Neural cell (in vitro differentiated cells): ENCODE data around the gene IPMK.

Experiments
- EP300 ChIP-seq: fragments of 450-650 bp; conservative IDR thresholded peaks from 2 replicates; pipeline ENCODE4 v1.6.1; 2014; ENCODE audit warnings: antibody characterized with exemption, mild to moderate bottlenecking, moderate library complexity; ENCODE audit not compliant: poor library complexity, severe bottlenecking
- EZH2 ChIP-seq: fragments of 200-600, 300-800 bp; shearing (Covaris generic), sonication (generic); IDR thresholded peaks from 2 replicates; pipeline ENCODE4 v1.6.1; 2014; ENCODE audit warnings: antibody characterized with exemption, low read length, borderline replicate concordance, mild to moderate bottlenecking; ENCODE audit not compliant: insufficient read depth, poor library complexity, severe bottlenecking
- MXI1 ChIP-seq: fragments of 450-650 bp; conservative IDR thresholded peaks from 2 replicates; pipeline ENCODE4 v1.6.1; 2014; ENCODE audit warnings: antibody characterized with exemption, mild to moderate bottlenecking; ENCODE audit not compliant: poor library complexity, severe bottlenecking
- POLR2AphosphoS5 ChIP-seq: IDR thresholded peaks from 2 replicates; pipeline ENCODE4 v1.6.1; 2012
- RAD21 ChIP-seq: fragments of 450-650 bp; conservative IDR thresholded peaks from 2 replicates; pipeline ENCODE4 v1.6.1; 2014; ENCODE audit warnings: antibody characterized with exemption, mild to moderate bottlenecking, moderate library complexity
- SMC3 ChIP-seq: fragments of 450-650 bp; conservative IDR thresholded peaks from 2 replicates; pipeline ENCODE4 v1.6.1; 2014; ENCODE audit warnings: antibody characterized with exemption, mild to moderate bottlenecking, moderate library complexity; ENCODE audit not compliant: poor library complexity
- TF ChIP-seq, protein P1 (sequence below): fragments of 450-650 bp; IDR thresholded peaks from 2 replicates; pipeline ENCODE4 v1.5.1; 2014; ENCODE audit warnings: antibody characterized with exemption, mild to moderate bottlenecking, moderate library complexity; ENCODE audit not compliant: poor library complexity, severe bottlenecking

DNA sequence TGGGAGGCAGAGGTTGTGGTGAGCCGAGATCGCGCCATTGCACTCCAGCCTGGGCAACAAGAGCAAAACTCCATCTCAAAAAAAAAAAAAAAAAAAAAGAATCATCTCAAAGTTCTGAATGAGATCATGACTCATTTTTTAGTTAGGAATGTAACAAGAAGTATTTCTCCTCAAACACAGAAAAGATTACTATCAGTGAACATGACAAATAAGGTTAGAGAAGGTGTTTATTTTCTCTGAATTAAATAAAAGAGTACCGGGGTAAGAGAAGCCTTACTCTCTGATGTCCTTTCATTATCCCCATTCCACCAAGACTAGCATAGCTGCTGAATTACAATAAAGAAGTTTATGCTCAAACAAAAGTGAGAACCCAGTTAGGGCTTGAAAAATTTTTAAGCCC is 50.1 kb downstream of the IPMK start:
- TF ChIP-seq POLR2AphosphoS5 (no peak), EZH2 (no peak), SMC3 (no peak), EP300 (no peak), MXI1 (no peak), RAD21 (no peak)
- TF ChIP-seq, protein P1, sequence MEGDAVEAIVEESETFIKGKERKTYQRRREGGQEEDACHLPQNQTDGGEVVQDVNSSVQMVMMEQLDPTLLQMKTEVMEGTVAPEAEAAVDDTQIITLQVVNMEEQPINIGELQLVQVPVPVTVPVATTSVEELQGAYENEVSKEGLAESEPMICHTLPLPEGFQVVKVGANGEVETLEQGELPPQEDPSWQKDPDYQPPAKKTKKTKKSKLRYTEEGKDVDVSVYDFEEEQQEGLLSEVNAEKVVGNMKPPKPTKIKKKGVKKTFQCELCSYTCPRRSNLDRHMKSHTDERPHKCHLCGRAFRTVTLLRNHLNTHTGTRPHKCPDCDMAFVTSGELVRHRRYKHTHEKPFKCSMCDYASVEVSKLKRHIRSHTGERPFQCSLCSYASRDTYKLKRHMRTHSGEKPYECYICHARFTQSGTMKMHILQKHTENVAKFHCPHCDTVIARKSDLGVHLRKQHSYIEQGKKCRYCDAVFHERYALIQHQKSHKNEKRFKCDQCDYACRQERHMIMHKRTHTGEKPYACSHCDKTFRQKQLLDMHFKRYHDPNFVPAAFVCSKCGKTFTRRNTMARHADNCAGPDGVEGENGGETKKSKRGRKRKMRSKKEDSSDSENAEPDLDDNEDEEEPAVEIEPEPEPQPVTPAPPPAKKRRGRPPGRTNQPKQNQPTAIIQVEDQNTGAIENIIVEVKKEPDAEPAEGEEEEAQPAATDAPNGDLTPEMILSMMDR, result no peak
